ENCODE results near the gene YDJC. TPM values are rescaled to one million over a fixed set of nuclear protein-coding genes. Genes with fewer than 3 reads are reported as not detected.

The YDJC gene
- total and polyA plus RNA-seq, 12 donors = 2.5 to 36.2 (median 19.5) TPM

GRCh38 chr22:21626735-21627469 lies 2.9 kb downstream of the YDJC start:
- peaks cover 0 to 5% of the 10 kb centered on the region in 2 donors for H3K36me3 ChIP-seq (replicated peaks in 1 of 2)
- no peak overlapping the region for H3K4me3 ChIP-seq
- peaks cover 6 to 18% of the 10 kb centered on the region in 2 donors for H3K4me1 ChIP-seq (replicated peaks in 1 of 2)
- intact Hi-C loops (cut with DNase I) = loop anchor here in 1 of 2 donors (5.0 kb wide), 1 partner anchor 50 kb away; no protein-coding TSS in a partner anchor
- no peaks in the 10 kb centered on the region for H3K27me3 ChIP-seq
- no peak overlapping the region for H3K27ac ChIP-seq
- 79 to 88% (median 82%) methylated on average over 7 to 11 of the region's 11 CpGs for WGBS, 4 donors
- H3K9me3 ChIP-seq (replicated peaks in 1 of 3) = no peaks in the 10 kb centered on the region
- no peak for DNase-seq
- TF ChIP-seq POLR2A (IDR thresholded peaks at IDR 0.05) (no peak), CTCF (IDR thresholded peaks at IDR 0.05) (no peak)

GRCh38 chr22:21626073-21626734 lies 3.6 kb downstream of the YDJC start:
- intact Hi-C loops (cut with DNase I) = loop anchor here in 1 of 2 donors (5.0 kb wide), 1 partner anchor 49 kb away; no protein-coding TSS in a partner anchor
- DNase-seq = no peak
- Histone ChIP-seq H3K36me3 (replicated peaks in 1 of 2) (peaks cover 0 to 5% of the 10 kb centered on the region in 2 donors), H3K9me3 (replicated peaks in 1 of 3) (no peaks in the 10 kb centered on the region), H3K4me3 (no peak overlapping the region), H3K4me1 (replicated peaks in 1 of 2) (peaks cover 6 to 18% of the 10 kb centered on the region in 2 donors), H3K27ac (no peak overlapping the region), H3K27me3 (no peaks in the 10 kb centered on the region)
- 57 to 76% (median 62%) methylated on average over 4 of the region's 4 CpGs for WGBS, 4 donors
- TF ChIP-seq POLR2A (IDR thresholded peaks at IDR 0.05) = no peak
- TF ChIP-seq CTCF (IDR thresholded peaks at IDR 0.05) = no peak

GRCh38 chr22:21624880-21625791 lies 4.7 kb downstream of the YDJC start:
- H3K9me3 ChIP-seq (replicated peaks in 1 of 3) = no peaks in the 10 kb centered on the region
- no peak for TF ChIP-seq POLR2A (IDR thresholded peaks at IDR 0.05)
- TF ChIP-seq CTCF (IDR thresholded peaks at IDR 0.05) = no peak
- H3K4me1 ChIP-seq (replicated peaks in 1 of 2) = peaks cover 6 to 16% of the 10 kb centered on the region in 2 donors
- no peak for DNase-seq
- no peaks in the 10 kb centered on the region for H3K27me3 ChIP-seq
- no peak overlapping the region for H3K4me3 ChIP-seq
- intact Hi-C loops (cut with DNase I) = loop anchor here in 1 of 2 donors (5.0 kb wide), 1 partner anchor 48 kb away; no protein-coding TSS in a partner anchor
- WGBS, 4 donors = 79 to 88% (median 84%) methylated on average over 8 to 12 of the region's 12 CpGs
- H3K27ac ChIP-seq = no peak overlapping the region
- peaks cover 0 to 5% of the 10 kb centered on the region in 2 donors for H3K36me3 ChIP-seq (replicated peaks in 1 of 2)
